Amygdala (tissue), 56 donors: ENCODE data around the gene SGPP2.
"Not testable (repeated sequence)": the region's sequence is repeated elsewhere in the genome, so short reads cannot be mapped to it uniquely, and the experiment has no call there.

Experiments
- DNase-seq, 56 donors: peaks; one replicate each; lab custom pipeline; 2025; lab: John Stamatoyannopoulos, UW

The SGPP2 gene

GRCh38 chr2:222566229-222566628 is 141.9 kb downstream of the SGPP2 start:
- no peak for DNase-seq

DNA sequence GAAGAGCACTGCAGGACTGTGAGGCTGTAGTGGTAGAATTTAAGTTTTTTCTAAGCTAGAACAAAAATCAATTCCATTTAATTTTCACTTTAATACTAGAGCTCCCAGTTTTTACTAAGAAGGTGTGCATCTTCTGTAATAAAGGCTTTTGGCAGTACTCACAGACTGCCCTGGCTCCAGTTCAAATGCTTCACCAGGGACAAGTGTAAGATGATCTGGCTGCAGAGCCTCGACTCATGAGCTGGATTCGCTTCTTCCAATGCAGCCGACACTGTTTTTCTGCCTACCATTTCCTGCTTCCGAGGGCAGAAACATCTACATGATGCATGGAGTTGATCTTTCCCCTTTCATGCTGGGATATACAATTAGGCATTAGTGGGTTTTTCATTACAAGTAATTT is 144.5 kb downstream of the SGPP2 start:
- no peak for DNase-seq

DNA sequence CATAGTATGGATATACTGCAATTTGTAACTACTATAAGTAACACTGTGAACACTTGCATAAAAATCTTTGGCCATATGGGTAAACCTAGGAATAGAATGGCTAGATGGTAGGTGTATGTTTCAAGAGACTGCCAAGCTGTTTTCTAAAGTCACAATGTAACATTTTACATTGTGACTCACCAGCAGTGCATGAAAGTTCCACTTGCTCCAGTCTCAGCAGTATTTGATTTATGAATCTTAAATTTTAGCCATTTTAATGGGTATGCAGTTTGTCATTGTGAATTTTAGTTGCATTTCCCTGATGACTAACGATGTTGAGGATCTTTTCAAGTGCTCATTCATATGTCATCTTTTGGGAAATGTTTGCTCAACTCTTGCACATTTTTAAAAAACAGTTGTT is 145.5 kb downstream of the SGPP2 start:
- DNase-seq = no peak

DNA sequence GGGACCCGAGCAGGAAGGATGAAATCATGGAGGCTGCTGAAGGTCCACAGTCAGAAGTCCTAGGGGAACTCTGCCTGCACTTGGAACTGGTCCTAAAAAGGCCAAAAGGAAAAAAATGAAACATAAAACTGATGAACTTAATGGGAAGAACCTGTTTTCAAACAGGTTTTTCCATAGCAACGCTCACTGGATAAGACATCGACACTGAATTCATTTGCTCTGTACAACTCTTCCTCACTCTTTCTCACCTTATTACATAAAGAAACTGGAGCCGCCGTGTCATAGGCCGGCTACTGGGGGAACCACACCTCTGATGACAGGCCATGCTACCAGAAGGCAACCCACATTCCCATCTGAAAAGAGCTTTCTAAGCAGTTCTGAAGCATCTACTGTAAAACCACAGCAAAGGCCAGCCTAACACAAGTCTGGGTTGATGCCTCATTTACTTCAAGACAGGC is 147.9 kb downstream of the SGPP2 start:
- no peak for DNase-seq

GRCh38 chr2:222572751-222573174 is 148.4 kb downstream of the SGPP2 start:
- DNase-seq = peak in 4 of 56 donors; percentile 3 to 42 (median 24)

DNA sequence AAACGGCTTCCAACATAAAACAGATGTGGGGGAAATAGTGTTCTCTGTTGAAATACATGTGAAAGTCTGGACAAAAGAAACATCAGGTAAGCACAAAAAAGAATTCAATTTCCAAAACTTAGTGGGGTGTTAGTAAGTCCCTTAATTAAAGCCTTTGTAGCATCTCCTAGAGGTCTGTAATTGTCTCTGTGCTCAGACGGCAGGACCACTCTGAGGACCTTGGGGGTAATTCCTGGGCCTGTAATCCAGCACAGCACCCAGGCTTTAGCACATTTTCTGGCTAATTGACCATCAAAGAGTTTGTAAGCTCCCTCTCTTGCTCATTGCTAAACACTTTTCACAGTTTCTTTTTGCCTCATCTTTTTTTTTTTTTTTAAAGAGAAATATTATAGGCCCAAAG is 151.3 kb downstream of the SGPP2 start:
- DNase-seq = no peak

DNA sequence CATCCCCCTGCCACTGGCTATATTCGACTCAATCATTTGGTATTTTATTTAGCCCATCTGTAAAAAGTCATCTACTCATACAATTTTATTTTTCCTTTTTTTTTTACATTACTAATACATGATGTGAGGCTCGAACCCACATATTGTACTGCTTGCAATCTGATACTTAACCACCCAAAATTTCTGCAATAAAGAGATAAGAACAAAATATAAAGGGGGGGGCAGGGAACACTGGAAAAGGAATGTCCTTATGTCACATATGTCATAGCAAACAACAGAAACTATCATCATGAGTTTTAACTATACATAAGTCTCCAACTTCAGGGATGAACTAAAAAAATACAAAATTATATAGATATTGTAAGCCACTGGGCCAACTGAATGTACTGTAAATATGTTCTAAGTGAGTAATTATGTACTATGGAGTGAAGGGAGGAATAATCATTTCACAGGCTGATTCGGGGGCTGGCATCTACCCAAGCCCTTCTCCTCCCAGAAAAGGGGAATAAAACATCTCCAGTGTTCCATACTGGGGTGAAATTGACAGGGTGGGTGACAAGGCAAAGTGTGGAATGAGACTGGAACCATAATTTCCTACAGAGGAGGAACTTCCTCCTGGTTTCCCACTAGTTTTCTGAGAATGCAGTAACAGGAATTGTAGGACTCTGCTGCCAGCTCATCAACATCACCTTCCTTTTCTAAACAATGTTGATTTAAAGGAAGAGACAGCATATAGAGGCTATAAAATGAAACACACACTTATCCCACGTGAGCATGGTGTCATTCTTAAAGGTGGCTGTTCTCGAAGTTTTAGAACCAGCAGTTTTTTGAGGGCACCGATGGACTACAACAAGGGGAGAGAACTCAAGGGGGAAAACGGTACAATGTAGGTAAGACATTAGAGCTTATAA is 152.1 kb downstream of the SGPP2 start:
- DNase-seq = no peak

GRCh38 chr2:222577341-222577740 is 153.0 kb downstream of the SGPP2 start:
- DNase-seq = no peak

DNA sequence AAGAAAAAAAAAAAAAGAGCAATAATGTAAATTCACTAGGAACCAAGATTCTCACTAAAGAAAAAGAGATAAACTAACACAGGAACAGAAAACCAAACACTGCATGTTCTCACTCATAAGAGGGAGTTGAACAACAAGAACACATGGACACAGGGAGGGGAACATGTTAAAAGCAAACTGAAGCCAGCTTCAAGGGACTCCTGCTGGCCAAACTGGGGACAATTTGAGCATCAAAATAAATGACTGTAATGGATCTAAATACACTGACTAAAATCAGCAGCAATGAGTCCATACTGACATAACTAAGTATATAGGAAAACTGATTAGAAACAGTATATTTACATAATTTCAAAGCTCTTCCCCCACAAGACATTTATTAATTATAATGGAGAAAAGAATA is 158.6 kb downstream of the SGPP2 start:
- no peak for DNase-seq

DNA sequence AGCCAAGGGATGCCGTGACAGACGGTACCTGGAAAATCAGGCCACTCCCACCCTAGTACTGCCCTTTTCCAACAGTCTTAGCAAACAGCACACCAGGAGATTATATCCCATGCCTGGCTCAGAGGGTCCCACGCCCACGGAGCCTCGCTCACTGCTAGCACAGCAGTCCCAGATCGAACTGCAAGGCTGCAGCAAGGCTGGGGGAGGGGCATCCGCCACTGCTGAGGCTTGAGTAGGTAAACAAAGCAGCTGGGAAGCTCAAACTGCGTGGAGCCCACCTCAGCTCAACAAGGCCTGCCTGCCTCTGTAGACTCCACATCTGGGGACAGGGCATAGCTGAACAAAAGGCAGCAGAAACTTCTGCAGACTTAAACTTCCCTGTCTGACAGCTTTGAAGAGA is 160.2 kb downstream of the SGPP2 start:
- not testable (repeated sequence) for DNase-seq

- no peak for DNase-seq
Observed at GRCh38 chr2:222591661-222592060, 167.3 kb downstream of the SGPP2 start.

- DNase-seq = no peak
Observed at GRCh38 chr2:222592176-222592575, 167.8 kb downstream of the SGPP2 start.

DNA sequence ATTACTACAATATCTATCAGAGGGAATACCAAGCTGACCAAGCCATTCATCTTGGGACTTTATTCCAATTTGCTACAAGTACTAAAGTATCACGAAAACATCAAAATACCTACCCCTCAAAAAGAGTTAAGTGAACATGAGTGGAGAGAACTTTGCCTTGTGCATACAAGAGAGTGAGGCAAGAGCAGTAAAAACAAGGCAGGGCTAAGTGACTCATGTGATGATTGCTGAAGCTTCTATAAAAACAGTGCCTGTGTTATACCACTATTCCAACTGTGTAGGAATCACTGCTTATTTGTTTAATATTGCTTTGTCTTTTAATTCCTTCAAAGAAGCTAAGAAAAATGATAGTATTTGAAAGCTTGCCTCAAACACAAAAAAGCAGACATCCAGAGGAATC is 170.3 kb downstream of the SGPP2 start:
- no peak for DNase-seq

DNA sequence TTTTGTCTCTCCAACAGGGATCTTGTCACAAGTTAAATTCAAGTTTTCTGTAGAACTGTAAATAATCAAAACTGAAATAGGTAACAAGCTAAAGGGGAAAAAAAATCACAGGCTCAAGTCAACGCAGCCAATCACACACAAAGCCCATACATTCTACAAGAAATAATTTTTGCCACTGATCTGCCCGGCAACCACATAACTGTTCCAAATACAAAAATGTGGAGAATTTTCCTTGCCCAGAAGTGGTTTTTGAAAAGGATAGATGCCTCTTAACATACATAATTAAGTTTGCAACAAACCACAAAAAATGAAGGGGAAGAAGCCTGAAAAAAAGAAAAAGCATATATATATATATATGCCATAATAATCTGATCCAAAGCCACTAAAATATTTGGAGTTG is 171.2 kb downstream of the SGPP2 start:
- DNase-seq = no peak

- no peak for DNase-seq
Observed at GRCh38 chr2:222598611-222599010, 174.3 kb downstream of the SGPP2 start.

- DNase-seq = no peak
Observed at GRCh38 chr2:222603501-222603900, 179.2 kb downstream of the SGPP2 start.

DNA sequence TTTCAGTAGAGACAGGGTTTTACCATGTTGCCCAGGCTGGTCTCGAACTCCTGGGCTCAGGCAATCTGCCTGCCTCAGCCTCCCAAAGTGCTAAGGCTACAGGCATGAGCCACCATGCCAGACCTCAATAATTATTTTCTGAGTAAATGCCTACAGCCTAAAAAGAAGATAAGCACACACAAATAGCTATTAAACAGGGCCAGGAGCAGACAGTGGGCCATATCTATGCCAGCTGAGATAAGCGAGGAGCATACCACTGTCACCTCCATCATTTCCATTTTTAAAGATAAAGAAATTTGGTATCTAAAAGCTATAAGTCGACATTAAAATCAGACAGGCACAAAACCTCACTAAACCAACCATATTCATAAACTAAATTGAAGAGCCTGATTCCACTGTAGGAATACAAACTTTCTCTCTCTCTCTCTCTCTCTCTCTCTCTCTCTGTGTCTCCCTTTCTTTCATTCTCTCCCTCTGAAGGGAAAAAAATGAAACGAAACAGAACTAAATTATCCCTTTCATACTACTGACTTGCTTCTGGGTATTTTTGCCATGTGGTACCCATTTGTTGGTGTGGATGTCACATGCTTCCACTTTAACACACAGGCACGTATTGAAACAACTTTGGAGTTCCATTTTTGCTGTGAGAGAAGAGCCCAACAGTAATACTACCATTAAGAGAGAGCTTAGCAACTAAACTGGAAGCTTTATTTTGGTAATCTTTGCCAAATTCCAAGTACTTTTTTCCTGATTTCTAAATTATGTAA is 180.6 kb downstream of the SGPP2 start:
- DNase-seq = no peak

- DNase-seq = no peak
Observed at GRCh38 chr2:222606306-222606705, 182.0 kb downstream of the SGPP2 start.

DNA sequence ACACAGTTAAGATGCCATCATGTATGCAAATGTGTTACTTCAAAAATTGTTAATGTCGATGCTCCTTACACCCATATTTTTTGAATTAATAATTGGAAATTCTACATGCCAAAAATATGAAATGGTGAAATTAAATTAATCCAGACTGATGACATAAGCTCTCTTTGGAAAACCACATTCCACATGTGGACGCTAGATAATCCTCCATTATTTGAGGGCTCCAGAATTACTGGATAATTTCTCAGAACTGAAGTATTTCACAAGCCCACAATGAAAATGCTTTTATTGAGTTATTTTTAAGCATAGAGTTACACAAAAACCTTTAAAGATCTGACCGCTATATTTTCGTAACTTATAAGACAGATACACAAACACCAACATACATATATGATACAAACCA is 183.7 kb downstream of the SGPP2 start:
- no peak for DNase-seq

DNA sequence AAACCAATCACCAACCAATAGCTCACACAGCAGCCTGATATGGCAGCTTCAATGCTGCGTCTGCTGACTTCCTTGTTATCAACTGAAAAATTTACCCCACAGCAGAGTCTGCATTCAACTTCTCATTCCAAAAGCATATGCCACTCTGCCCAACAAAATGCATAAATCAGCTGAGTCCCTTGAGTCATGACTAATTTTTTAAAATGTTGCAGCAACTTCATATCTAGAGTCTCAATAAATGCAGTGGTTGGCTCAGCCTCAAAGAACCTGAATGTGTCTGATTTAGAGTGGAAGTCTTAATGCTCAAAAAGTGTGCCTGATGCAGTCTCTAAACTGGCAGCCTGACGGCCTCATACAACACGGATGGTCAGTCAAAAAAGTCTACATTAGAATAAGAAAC is 185.0 kb downstream of the SGPP2 start:
- DNase-seq = no peak
